OCI-LY7 (cell line): Measurements from ENCODE around the gene KATNBL1. TPM values are rescaled to one million over a fixed set of nuclear protein-coding genes. Genes with fewer than 3 reads are reported as not detected.

Experiments used
- BruUV-seq: library from RNA; stranded (reverse); fragments of 400-500 nt; replicated peaks from 2 replicates; lab custom pipeline; 2021; lab: Mats Ljungman, UMichigan
- CTCF ChIA-PET: fragments of 300-600 bp; sonication (Branson Sonifier 250); formaldehyde crosslinking; loops from one replicate; lab custom pipeline; 2022; ENCODE audit warnings: antibody characterized with exemption; ENCODE audit not compliant: unreplicated experiment; lab: Charles Lee
- POLR2A ChIA-PET: fragments of 300-600 bp; sonication (Branson Sonifier 250); formaldehyde crosslinking; loops from one replicate; lab custom pipeline; 2022; ENCODE audit warnings: antibody characterized with exemption; lab: Charles Lee
- DNase-seq: peaks from one replicate; pipeline ENCODE4 v3.0.0-alpha.2; 2015; ENCODE audit warnings: low spot score
- H2AFZ ChIP-seq: fragments of 200-600 bp; sonication (generic), shearing (Covaris generic); 2 replicates; pipeline ENCODE4 v1.6.1; 2014; ENCODE audit warnings: mild to moderate bottlenecking, antibody characterized with exemption, low read length, moderate library complexity
- H3K27ac ChIP-seq: fragments of 200-600 bp; sonication (generic); 2 replicates; pipeline ENCODE4 v1.5.1; 2014; ENCODE audit warnings: mixed run types, low read depth, mild to moderate bottlenecking, moderate library complexity, low read length, inconsistent platforms; ENCODE audit not compliant: poor library complexity, severe bottlenecking
- H3K36me3 ChIP-seq: fragments of 200-600 bp; sonication (generic); 2 replicates; pipeline ENCODE4 v1.6.1; 2014; ENCODE audit warnings: mild to moderate bottlenecking, antibody characterized with exemption, low read length, moderate library complexity, mixed read lengths; ENCODE audit not compliant: insufficient read depth
- H3K4me1 ChIP-seq: fragments of 200-600 bp; sonication (generic); 2 replicates; pipeline ENCODE4 v1.5.1; 2014; ENCODE audit warnings: mild to moderate bottlenecking, low read length; ENCODE audit not compliant: insufficient read depth, poor library complexity, severe bottlenecking
- H3K4me2 ChIP-seq: fragments of 200-600 bp; sonication (generic); 2 replicates; pipeline ENCODE4 v1.6.1; 2014; ENCODE audit warnings: mild to moderate bottlenecking, low read length
- H3K4me3 ChIP-seq: fragments of 200-600 bp; sonication (generic); 2 replicates; pipeline ENCODE4 v1.5.1; 2014; ENCODE audit warnings: mild to moderate bottlenecking, low read depth, low read length; ENCODE audit not compliant: poor library complexity, severe bottlenecking
- H3K79me2 ChIP-seq: fragments of 200-600 bp; sonication (generic); 2 replicates; pipeline ENCODE4 v1.6.1; 2016; ENCODE audit warnings: low read depth, mild to moderate bottlenecking, low read length, moderate library complexity, mixed read lengths; ENCODE audit not compliant: insufficient read depth
- H3K9me2 ChIP-seq: fragments of 200-600 bp; sonication (generic); 2 replicates; pipeline ENCODE4 v1.6.1; 2016; ENCODE audit warnings: mild to moderate bottlenecking, low read length, mixed read lengths; ENCODE audit not compliant: insufficient read depth
- H3K9me3 ChIP-seq: fragments of 200-600 bp; sonication (generic); 2 replicates; pipeline ENCODE4 v1.6.1; 2014; ENCODE audit warnings: mild to moderate bottlenecking, mixed run types, low read length, mixed read lengths
- H4K20me1 ChIP-seq: fragments of 200-600 bp; sonication (generic); 2 replicates; pipeline ENCODE4 v1.6.1; 2014; ENCODE audit warnings: mild to moderate bottlenecking, antibody characterized with exemption, low read length, moderate library complexity, mixed read lengths; ENCODE audit not compliant: insufficient read depth
- CTCF ChIP-seq: fragments of 200-600 bp; sonication (generic); conservative IDR thresholded peaks from 2 replicates; pipeline ENCODE4 v1.5.1; 2014; ENCODE audit warnings: mild to moderate bottlenecking, antibody characterized with exemption, low read length, moderate library complexity, mixed read lengths
- EZH2phosphoT487 ChIP-seq: fragments of 200-600 bp; sonication (generic); IDR thresholded peaks from 2 replicates; pipeline ENCODE4 v1.6.1; 2018; ENCODE audit warnings: low read depth, borderline replicate concordance, mild to moderate bottlenecking, mixed run types, antibody characterized with exemption, low read length, moderate library complexity, mixed read lengths
- intact Hi-C: fragments of 100-400 bp; cut with micrococcal nuclease; formaldehyde crosslinking; loops from one replicate; pipeline ENCODE4 v1.10.0; 2022; ENCODE audit not compliant: unreplicated experiment
- total RNA-seq, 2 experiments: library from RNA; depleted of rRNA in 1 of 2; stranded (reverse); fragments of >200 nt in 1 of 2; shearing (Covaris generic) in 1 of 2; gene quantifications; 2 replicates each; pipeline ENCODE4 v1.2.3, GENCODE V29; 2014 to 2022

KATNBL1 gene
- total RNA-seq, 2 experiments from 2014 or later: 44.8 to 64.6 TPM

- Histone ChIP-seq H3K4me1 (peaks cover 18% of the 10 kb centered on the region), H3K27ac (peak overlapping the region; percentile 45), H3K36me3 (peaks cover 18% of the 10 kb centered on the region), H4K20me1 (no peaks in the 10 kb centered on the region), H2AFZ (peak overlapping the region; percentile 98), H3K4me3 (peak overlapping the region; percentile 99), H3K79me2 (peaks cover 28% of the 10 kb centered on the region), H3K4me2 (peak overlapping the region; percentile 99), H3K9me3 (no peaks in the 10 kb centered on the region), H3K9me2 (no peaks in the 10 kb centered on the region)
- TF ChIP-seq CTCF (no peak), EZH2phosphoT487 (no peak)
- no TSS peak for BruUV-seq
- ChIA-PET POLR2A (interaction anchor here (0.5 to 1.6 kb wide), 5 partner anchors 9 to 142 kb away, joined by 3 to 5 read pairs (median 4); no protein-coding TSS in a partner anchor), CTCF (interaction anchor here (0.6 kb wide), 1 partner anchor 123 kb away, joined by 3 read pairs; no protein-coding TSS in a partner anchor)
- intact Hi-C loops: no loop called here
- peak; percentile 7 for DNase-seq
Observed at GRCh38 chr15:34223904-34224596, 14.2 kb upstream of the KATNBL1 start.

- no peaks in the 10 kb centered on the region for H3K79me2 ChIP-seq
- no peaks in the 10 kb centered on the region for H3K4me1 ChIP-seq
- no peaks in the 10 kb centered on the region for H4K20me1 ChIP-seq
- CTCF ChIA-PET: no interaction called here
- BruUV-seq: no TSS peak
- POLR2A ChIA-PET: interaction anchor here (0.7 to 0.8 kb wide), 2 partner anchors 9 to 122 kb away, joined by 3 read pairs; no protein-coding TSS in a partner anchor
- no peak overlapping the region for H3K27ac ChIP-seq
- no peak for DNase-seq
- no peak overlapping the region for H2AFZ ChIP-seq
- intact Hi-C loops: loop anchor here (10.0 kb wide), 1 partner anchor 147 kb away; the partner anchor contains the start of gene LPCAT4
- H3K9me2 ChIP-seq: no peaks in the 10 kb centered on the region
- H3K4me3 ChIP-seq: no peak overlapping the region
- TF ChIP-seq CTCF (no peak), EZH2phosphoT487 (no peak)
- no peak overlapping the region for H3K4me2 ChIP-seq
- H3K9me3 ChIP-seq: no peaks in the 10 kb centered on the region
- no peaks in the 10 kb centered on the region for H3K36me3 ChIP-seq
Observed at GRCh38 chr15:34217587-34218225, 7.8 kb upstream of the KATNBL1 start.
